Neuron (in vitro differentiated cells): ENCODE data around the gene PERM1.

Source experiments
- H2AFZ ChIP-seq: one replicate; pipeline ENCODE4 v1.6.1; 2013; ENCODE audit warnings: low read depth, mild to moderate bottlenecking, inconsistent platforms, low read length, moderate library complexity
- H3K27me3 ChIP-seq: one replicate; pipeline ENCODE4 v1.6.1; 2013; ENCODE audit warnings: low read length; ENCODE audit not compliant: insufficient read depth
- H3K36me3 ChIP-seq: one replicate; pipeline ENCODE4 v1.6.1; 2013; ENCODE audit warnings: low read length; ENCODE audit not compliant: insufficient read depth
- H3K4me1 ChIP-seq: one replicate; pipeline ENCODE4 v1.6.1; 2013; ENCODE audit warnings: low read length; ENCODE audit not compliant: insufficient read depth
- H3K4me3 ChIP-seq: 2 replicates; pipeline ENCODE4 v1.5.1; 2013; ENCODE audit warnings: mild to moderate bottlenecking, low read length, moderate library complexity
- H3K9me3 ChIP-seq: one replicate; pipeline ENCODE4 v1.6.1; 2013; ENCODE audit warnings: low read length

PERM1 gene

GRCh38 chr1:927748-928147 lies 54.1 kb downstream of the PERM1 start:
- H3K4me1 ChIP-seq = peaks cover 31% of the 10 kb centered on the region
- peaks cover 89% of the 10 kb centered on the region for H3K27me3 ChIP-seq
- no peak overlapping the region for H3K4me3 ChIP-seq
- no peaks in the 10 kb centered on the region for H3K9me3 ChIP-seq
- H2AFZ ChIP-seq = no peak overlapping the region
- no peaks in the 10 kb centered on the region for H3K36me3 ChIP-seq

DNA sequence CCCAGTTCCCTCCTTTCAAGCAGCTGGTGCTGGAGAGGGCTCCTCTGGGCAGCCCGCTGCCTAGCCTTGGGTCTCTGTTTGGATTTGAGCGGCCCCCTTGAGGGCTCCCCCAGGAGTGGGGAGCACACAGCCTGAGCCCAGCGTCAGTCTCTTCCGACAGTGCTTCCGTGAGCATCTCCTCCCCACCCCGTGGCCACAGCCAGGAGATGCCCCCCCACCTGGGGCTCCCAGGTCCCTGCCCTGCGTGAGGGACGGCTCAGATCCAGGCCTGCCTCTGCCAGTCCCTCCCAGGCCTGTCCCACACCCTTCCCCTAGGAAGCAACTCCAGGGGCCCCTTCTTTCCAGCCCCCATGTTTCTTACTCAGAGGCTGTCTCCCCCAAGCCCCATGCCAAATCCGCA lies 54.7 kb downstream of the PERM1 start:
- peaks cover 33% of the 10 kb centered on the region for H3K4me1 ChIP-seq
- H3K4me3 ChIP-seq = no peak overlapping the region
- H3K27me3 ChIP-seq = peaks cover 89% of the 10 kb centered on the region
- no peaks in the 10 kb centered on the region for H3K36me3 ChIP-seq
- no peaks in the 10 kb centered on the region for H3K9me3 ChIP-seq
- no peak overlapping the region for H2AFZ ChIP-seq

GRCh38 chr1:925561-926421 lies 56.1 kb downstream of the PERM1 start:
- Histone ChIP-seq H2AFZ (no peak overlapping the region), H3K4me3 (no peak overlapping the region), H3K27me3 (peaks cover 85% of the 10 kb centered on the region), H3K4me1 (peaks cover 35% of the 10 kb centered on the region), H3K36me3 (no peaks in the 10 kb centered on the region), H3K9me3 (no peaks in the 10 kb centered on the region)
